Renal cortical epithelial cell (primary cell): ENCODE data around the gene CDC42BPA. TPM values are rescaled to one million over a fixed set of nuclear protein-coding genes. Genes with fewer than 3 reads are reported as not detected.
"Not testable (repeated sequence)": the region's sequence is repeated elsewhere in the genome, so short reads cannot be mapped to it uniquely, and the experiment has no call there.

Experiments
- DNase-seq: peaks from one replicate; pipeline ENCODE4 v3.0.0-alpha.2; 2011; ENCODE audit warnings: low read depth
- total RNA-seq: library from RNA; depleted of rRNA; stranded (reverse); fragments of >200 nt; gene quantifications from 2 replicates; pipeline ENCODE4 v1.2.3, GENCODE V29; 2014

CDC42BPA gene
- total RNA-seq, result 37.2 and 63.5 TPM in 2 replicates

DNA sequence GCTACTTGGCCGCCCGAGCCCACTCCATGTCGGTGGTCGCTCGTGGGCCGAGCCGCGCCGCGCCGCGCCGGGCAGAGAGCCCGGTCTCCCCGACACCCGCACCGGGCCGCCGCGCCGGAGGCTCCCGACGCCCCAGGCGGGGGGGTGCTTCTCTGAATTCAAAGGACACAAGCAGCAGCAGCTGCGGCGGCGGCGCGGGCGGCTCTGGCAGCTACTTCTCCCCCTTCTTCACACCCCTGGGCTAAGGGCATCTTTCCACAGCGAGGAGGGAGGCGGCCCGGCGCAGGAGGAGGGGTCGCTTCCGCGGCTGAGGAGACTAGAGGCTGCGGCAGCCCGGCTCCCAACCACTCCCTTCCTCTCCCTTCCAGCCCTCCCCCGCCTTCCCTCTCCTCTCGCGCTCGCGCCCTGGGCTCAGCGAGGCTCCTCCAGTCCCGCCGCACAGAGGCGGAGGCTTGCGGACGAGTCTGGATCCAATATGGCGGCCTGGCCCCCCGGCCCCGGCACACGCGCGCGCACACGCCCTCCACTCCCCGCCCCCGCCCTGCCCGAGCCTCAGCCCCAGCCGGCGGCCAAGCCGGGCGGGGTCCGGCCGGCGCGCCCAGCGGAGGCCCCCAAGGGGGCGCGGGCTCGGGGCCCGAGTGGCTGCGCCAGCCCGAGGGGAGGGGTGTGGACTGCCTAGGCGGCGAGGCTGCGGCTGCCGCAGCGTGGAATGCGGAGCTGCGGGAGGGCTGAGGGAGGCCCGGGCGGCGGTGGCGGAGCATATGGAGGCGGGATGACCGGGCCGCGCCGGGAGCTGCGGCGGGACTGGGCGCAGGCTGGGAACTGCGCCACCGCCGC lies at the start of gene CDC42BPA:
Gene CDC42BPA, minus strand, starts transcription at position 477 of the 837 bp plus-strand sequence. CDS start 1,310 bp downstream, outside the sequence.
- DNase-seq, result peak; percentile 55

DNA sequence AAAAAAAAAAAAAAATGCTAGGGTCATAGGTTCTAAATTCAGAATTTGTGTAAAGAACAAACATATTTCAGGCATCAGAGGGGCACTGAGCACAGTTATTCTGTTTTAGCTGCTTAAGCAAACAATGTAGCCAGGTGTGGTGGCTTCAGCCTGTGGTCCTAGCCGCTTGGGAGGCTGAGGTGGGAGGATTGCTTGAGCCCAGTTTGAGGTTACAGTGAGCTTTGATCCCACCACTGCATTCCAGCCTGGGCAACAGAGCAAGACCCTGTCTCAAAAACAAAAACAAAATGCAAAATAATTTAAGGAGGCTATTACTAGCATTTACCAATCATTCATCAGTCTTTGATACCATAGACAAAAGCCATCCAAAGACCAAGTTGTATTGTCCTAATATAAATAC lies 49.7 kb upstream of the CDC42BPA start:
- no peak for DNase-seq

DNA sequence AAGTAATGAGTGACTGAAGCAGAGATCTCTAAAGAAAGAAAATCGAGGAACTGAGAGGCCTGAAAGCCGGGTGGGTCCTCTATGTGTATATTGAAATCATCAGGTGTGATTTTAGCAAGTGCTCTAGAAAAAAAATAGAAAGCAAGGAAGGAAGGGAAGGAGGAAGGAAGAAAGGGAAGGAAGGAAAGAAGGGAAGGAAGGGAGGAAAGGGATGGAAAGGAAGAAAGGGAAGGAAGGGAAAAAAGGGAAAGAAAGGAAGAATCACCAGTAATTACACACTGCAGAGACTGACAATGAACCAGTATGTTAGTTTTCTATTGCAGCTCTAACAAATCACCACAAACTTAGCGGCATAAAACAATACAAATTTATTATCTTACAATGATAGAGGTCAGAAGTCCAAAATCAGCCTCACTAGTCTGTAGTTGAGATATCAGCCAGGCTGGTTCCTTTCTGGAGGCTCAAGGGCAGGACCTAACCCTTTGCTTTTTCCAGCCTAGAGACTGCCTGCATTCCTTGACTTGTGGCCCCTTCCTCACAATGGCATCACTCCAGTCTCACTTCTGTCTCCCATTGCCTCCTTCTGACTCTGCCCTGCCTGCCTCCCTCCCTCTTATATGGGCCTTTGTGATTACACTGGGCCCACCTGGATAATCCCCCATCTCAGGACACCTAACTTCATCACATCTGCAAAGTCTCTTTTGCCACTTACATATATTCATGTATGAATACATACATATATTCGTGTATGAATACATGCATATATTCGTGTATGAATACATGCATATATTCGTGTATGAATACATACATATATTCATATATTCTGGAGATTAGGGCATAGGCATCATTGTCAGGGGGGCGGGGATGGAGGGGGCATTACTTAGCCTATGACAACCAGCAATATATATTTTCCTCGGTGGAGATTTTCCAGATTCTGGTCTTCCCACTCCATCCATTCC lies 47.5 kb upstream of the CDC42BPA start:
- no peak for DNase-seq

DNA sequence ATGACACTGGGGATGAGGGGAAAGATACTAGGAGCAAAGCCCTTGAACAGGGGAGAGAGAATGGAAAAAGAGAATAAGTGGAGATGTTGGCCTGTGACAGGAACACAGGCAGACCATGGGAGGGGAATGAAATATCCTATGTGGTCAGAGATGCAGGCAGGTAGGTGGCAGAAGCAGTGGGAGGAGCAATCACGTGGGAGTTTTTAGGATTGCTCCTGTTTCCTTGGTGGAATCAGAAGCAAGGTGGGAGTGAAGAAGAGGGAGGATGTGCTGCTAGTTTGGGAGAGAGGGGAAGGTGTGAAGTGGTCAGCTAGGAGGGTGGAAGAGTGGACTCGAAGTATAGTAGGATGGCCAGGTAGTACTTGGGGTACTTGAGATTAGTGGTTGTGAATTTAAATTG lies 46.4 kb upstream of the CDC42BPA start:
- DNase-seq, result no peak

DNA sequence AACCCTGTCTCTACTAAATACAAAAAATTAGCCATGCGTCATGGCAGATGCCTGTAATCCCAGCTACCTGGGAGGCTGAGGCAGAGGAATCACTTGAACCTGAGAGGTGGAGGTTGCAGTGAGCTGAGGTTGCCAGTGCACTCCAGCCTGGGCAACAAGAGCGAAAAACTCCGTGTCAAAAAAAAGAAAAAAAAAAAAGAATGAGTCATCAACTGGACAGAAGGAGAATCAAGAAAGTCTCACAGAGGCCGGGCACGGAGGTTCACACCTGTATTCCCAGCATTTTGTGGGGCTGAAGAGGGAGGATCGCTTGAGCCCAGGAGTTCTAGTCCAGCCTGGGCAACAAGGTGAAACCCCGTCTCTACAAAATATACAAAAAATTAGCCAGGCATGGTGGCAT lies 45.5 kb upstream of the CDC42BPA start:
- no peak for DNase-seq

- no peak for DNase-seq
Measured at GRCh38 chr1:227362039-227362438, 43.7 kb upstream of the CDC42BPA start.

DNA sequence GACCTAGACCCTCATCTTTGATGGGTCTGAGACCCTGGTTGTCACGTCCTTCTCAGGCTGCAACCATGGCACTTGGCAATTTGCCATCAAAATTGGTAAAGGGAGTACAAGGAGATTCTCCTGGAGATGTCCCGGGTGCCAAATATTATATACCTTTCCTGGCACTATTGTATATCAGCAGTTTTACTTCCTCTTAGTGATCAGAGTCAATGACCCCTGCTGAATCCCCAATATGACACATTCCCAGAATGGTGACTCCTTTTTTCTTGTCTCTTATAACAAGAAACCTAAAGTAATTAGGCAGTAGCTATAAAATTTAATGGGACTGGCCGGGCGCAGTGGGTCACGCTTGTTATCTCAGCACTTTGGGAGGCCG lies 39.6 kb upstream of the CDC42BPA start:
- no peak for DNase-seq

DNA sequence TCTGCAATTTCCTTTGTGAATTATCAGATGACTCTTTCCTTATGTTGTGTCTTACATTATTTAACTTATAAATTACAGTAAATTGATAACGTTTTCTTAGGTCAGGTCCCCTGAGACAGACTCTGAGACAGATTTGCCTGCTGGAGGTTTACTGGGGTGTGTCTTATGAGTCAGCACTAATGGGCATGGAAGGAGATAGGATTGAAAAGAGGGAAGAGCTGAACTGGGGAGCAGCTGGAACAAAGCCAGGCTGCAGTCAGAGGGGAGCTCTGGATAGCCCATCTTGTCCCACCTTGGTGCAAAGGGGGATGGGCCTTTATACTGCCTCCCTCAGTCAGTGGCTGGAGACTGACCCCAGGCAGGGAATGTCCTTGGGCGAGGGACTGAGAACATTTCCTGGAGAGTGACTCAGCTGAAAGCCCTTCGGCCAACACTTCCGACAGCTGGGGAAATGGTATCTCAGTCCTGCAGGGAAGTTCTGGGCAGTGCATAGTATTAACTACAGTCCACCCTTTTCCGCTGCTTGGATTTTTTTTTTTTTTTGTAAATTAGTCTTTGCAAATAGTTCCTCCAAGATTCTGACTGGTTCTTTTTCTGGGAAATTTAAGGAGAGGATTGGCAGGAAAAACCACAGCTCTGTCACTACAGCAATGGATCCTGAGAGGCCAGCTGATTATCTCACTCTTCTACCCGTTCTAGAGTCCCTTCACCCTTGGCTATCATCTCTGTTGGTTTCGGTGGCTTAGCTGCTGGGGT lies 39.1 kb upstream of the CDC42BPA start:
- DNase-seq, result peak; percentile 86

- DNase-seq, result peak; percentile 41
Measured at GRCh38 chr1:227356620-227357146, 38.4 kb upstream of the CDC42BPA start.

GRCh38 chr1:227355542-227356245 lies 37.4 kb upstream of the CDC42BPA start:
- no peak for DNase-seq

GRCh38 chr1:227353186-227353585 lies 34.9 kb upstream of the CDC42BPA start:
- DNase-seq, result no peak

DNA sequence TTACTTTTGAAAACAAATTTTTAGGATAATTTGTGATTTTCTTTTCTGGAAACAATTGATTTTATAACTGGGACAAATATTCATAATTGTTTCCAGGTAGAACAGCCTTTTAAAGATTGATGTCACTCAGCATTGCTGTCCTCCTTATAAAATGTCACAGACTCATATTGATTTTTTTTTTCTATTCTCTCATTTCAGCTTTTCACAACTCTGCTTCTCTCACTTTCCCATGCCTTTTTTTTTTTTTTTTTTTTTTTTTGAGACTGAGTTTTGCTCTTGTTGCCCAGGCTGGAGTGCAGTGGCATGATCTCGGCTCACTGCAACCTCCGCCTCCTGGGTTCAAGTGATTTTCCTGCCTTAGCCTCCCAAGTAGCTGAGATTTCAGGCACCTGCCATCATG lies 33.9 kb upstream of the CDC42BPA start:
- not testable (repeated sequence) for DNase-seq

DNA sequence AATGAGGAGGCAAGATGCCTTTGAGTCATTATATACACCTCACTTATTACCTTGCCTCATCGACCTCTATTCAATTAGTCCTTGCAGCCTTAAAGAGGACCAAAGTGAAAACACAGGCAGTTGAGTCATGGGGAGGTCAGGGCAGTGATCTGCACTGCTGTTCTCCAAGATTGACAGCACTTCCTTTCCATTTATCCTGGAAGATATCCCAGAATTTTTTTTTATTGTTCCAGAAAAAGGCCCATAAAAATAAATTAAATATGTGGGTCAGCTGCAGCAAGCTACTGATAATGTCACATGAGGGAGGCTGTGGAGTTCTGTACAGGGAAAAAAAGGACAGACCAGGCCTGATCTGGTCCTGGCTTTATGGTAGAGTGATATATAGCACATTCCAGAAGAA lies 33.2 kb upstream of the CDC42BPA start:
- peak; percentile 59 for DNase-seq

GRCh38 chr1:227349967-227350366 lies 31.7 kb upstream of the CDC42BPA start:
- DNase-seq, result no peak

- DNase-seq, result peak; percentile 85
Measured at GRCh38 chr1:227343727-227344551, 25.6 kb upstream of the CDC42BPA start.

DNA sequence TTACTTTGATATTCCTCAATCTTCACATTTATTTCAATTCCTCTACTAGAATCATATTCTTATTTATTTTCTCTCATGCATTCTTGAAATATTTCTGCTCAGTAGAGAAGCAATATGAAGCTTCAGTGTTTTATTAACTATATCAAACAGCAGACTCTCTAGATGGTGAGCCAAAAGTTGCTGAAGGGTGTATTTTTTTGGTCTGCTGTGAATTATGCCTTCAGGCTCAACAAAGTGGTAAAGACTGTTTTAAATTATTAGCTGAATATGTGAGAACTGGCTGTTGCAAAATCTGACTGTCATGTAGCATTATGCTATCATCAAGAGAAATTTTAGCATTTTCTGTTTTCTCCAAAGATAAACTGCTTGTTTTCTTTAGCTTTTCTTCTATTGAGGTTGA lies 24.9 kb upstream of the CDC42BPA start:
- DNase-seq, result no peak

GRCh38 chr1:227342075-227342829 lies 24.0 kb upstream of the CDC42BPA start:
- DNase-seq, result no peak

DNA sequence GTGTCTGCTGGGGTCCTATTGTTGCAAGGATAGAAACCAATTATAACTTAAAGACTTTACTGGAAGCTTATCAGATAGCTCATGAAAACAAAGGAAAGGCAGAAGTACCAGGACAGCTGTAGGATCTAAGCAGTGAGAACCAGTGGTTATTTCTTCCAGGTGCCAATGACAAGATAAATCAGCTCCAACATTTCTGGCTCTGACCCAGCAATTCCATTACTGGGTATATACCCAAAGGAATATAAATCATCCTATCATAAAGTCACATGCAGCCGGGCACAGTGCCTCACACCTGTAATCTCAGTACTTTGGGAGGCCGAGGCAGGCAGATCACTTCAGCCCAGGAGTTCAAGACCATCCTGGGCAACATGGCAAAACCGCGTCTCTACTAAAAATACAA lies 17.8 kb upstream of the CDC42BPA start:
- not testable (repeated sequence) for DNase-seq
